Measurements from ENCODE around the gene TNFRSF1A.
A peak's percentile ranks its signal among the peaks of the same experiment; 100 is the strongest.

Gene TNFRSF1A

DNA sequence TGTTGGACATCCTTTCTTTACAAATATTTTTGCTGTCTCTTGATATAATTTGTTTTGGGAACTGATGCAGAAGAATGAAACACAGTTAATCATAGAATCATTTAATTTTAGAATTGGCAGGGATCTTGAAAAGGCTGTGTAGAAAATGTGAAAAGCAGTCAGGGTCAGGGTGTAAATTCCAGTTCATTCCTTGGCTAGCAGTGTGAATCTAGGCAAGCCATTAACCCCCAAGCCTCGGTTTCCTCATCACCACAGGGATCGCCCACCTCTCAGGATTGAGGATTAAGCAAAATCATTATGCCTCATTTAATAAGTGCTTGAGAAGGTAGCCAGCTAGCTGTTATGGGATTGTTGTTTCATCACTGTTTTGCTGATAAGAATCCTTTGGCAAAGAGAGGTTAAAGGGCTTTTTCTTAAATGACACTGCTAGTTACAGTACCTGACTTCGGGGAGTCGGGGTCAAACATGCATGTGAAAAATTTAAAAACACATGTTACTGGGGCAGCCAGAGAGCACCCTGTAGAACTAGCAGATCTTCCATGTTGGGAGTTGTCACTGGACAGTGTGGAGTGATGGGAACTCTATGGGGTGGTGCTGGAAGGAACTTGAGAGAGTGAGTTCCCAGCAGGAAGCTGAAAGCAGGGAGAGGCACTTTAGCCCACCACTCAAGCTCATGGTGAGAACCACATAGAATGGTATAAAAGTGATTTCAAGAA, 10.7 kb downstream of the TNFRSF1A start:
- H3K4me1 ChIP-seq (ENCODE audit: insufficient read depth, low read length): peaks cover 53% of the 10 kb centered on the region
- H3K36me3 ChIP-seq (ENCODE audit: insufficient read depth, low read length): peaks cover 63% of the 10 kb centered on the region
- H3K9ac ChIP-seq (ENCODE audit: low read length): no peak overlapping the region
- H3K27ac ChIP-seq (ENCODE audit: low read depth, low read length): peak overlapping the region; percentile 24
- H3K9me3 ChIP-seq (ENCODE audit: low read length): no peaks in the 10 kb centered on the region
- no peaks in the 10 kb centered on the region for H3K27me3 ChIP-seq (ENCODE audit: control insufficient read depth in 1 of 2, insufficient read depth in 2 of 2, low read length in 2 of 2)
- no peak overlapping the region for H3K4me3 ChIP-seq (ENCODE audit: low read depth in 1 of 2, low read length in 2 of 2)

DNA sequence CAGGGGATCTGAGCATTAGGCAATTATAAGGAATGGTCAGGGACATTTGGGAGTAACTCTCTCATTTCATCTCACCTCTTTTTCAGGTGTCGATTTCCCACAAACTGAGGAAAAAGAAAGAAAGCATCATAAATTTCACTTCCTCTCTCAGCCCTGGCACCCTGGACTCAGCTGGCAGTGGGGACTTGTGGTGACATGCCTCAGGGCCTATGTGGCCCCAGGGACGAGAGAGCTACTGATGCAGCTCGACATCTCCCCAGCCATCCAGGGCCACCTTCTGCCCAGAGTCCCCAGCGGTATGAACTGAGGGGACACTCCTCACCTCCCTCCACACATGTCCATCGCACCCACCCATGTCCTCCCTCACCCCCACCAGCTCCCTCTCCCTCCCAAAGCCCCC, 11.7 kb downstream of the TNFRSF1A start:
- Histone ChIP-seq H3K9ac (ENCODE audit: low read length) (no peak overlapping the region), H3K27ac (ENCODE audit: low read depth, low read length) (peak overlapping the region; percentile 24), H3K4me3 (ENCODE audit: low read depth in 1 of 2, low read length in 2 of 2) (no peak overlapping the region), H3K4me1 (ENCODE audit: insufficient read depth, low read length) (peaks cover 47% of the 10 kb centered on the region), H3K27me3 (ENCODE audit: control insufficient read depth in 1 of 2, insufficient read depth in 2 of 2, low read length in 2 of 2) (no peaks in the 10 kb centered on the region), H3K9me3 (ENCODE audit: low read length) (no peaks in the 10 kb centered on the region), H3K36me3 (ENCODE audit: insufficient read depth, low read length) (peaks cover 62% of the 10 kb centered on the region)

DNA sequence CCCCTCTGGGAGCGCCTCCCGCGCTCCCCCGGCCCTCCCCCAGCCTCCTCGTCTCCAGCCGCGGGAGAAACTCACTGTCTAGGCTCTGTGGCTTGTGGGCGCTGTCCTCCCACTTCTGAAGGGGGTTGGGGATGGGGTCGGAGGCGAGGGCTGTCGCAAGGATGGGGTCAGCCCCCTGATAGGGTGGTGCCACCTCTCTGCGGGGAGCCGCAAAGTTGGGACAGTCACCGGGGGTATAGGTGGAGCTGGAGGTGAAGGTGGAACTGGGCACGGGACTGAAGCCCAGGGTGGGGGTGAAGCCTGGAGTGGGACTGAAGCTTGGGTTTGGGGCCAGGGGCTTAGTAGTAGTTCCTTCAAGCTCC, 12.2 kb downstream of the TNFRSF1A start:
- H3K36me3 ChIP-seq (ENCODE audit: insufficient read depth, low read length): peaks cover 57% of the 10 kb centered on the region
- H3K4me1 ChIP-seq (ENCODE audit: insufficient read depth, low read length): peaks cover 47% of the 10 kb centered on the region
- H3K9me3 ChIP-seq (ENCODE audit: low read length): no peaks in the 10 kb centered on the region
- peak overlapping the region; percentile 12 for H3K27ac ChIP-seq (ENCODE audit: low read depth, low read length)
- no peak overlapping the region for H3K4me3 ChIP-seq (ENCODE audit: low read depth in 1 of 2, low read length in 2 of 2)
- H3K9ac ChIP-seq (ENCODE audit: low read length): no peak overlapping the region
- H3K27me3 ChIP-seq (ENCODE audit: control insufficient read depth in 1 of 2, insufficient read depth in 2 of 2, low read length in 2 of 2): no peaks in the 10 kb centered on the region

DNA sequence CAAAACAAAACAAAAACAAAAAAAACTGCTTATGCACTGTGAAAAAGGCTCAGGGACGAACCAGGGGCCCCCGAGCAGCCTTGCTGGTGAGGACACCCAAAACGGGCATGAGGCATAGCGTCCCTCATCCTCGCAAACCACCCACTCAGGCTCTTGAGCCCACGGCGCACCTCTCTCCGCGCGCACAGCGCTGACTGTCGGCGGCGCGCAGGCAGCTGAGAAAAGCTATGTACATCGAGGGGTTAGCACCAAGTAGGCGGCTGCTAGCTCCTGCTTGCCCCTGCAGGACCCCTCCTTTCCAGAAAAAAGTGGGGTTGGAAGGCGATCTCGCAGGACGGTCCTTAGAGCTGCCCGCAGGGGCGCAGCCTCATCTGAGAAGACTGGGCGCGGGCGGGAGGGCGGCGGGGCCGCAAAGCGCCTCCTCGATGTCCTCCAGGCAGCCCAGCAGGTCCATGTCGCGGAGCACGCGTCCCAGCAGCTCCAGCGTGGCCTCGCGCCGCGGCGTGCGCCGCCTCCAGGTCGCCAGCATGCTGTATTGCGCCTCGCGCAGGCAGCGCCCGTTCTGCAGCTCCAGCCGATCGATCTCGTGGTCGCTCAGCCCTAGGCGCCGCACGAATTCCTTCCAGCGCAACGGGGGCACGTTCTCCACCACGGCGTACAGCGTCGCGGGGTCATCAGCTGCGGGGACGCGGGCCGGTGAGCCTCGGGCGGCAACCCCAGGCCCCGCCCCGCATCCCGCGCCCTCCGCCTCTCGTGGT, 12.8 kb downstream of the TNFRSF1A start:
- H3K27me3 ChIP-seq (ENCODE audit: control insufficient read depth in 1 of 2, insufficient read depth in 2 of 2, low read length in 2 of 2): no peaks in the 10 kb centered on the region
- peaks cover 46% of the 10 kb centered on the region for H3K4me1 ChIP-seq (ENCODE audit: insufficient read depth, low read length)
- H3K9ac ChIP-seq (ENCODE audit: low read length): no peak overlapping the region
- peaks cover 52% of the 10 kb centered on the region for H3K36me3 ChIP-seq (ENCODE audit: insufficient read depth, low read length)
- peak overlapping the region; percentile 43 for H3K27ac ChIP-seq (ENCODE audit: low read depth, low read length)
- H3K4me3 ChIP-seq (ENCODE audit: low read depth in 1 of 2, low read length in 2 of 2): no peak overlapping the region
- H3K9me3 ChIP-seq (ENCODE audit: low read length): no peaks in the 10 kb centered on the region

DNA sequence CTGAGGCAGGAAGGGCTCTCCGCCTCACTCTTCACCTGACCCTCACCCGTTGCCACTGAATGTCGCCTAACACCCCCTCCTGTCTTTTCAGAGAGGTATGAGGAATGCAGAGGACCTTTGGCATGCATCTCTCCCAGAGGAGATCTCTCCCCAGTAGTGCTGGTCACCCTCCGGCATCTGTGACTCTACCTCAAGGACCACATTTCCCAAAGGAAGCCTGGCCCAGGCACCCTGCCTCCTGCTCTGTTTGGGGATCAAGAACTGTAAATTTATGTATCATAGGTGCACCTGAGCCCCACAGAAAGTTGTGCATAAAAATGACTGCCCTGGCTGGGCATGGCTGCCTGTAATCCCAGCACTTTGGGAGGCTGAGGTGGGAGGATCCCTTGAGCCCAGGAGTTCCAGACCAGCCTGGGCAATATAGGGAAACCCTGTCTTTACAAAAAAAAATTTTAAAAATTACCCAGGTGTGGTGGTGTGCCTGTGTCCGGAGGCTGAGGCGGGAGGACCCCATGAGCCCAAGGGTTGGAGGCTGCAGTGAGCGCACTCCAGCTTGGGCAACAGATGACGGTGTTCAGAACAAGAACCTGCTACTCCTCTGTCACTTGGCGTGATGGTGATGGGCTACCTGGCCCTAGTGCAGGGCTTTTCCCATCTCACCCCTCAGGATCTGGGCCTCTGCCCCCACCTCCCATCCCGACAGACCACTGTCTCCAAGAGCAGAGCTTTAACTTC, 13.7 kb downstream of the TNFRSF1A start:
- peak overlapping the region; percentile 59 for H3K27ac ChIP-seq (ENCODE audit: low read depth, low read length)
- no peaks in the 10 kb centered on the region for H3K9me3 ChIP-seq (ENCODE audit: low read length)
- H3K9ac ChIP-seq (ENCODE audit: low read length): no peak overlapping the region
- H3K27me3 ChIP-seq (ENCODE audit: control insufficient read depth in 1 of 2, insufficient read depth in 2 of 2, low read length in 2 of 2): no peaks in the 10 kb centered on the region
- peaks cover 44% of the 10 kb centered on the region for H3K4me1 ChIP-seq (ENCODE audit: insufficient read depth, low read length)
- no peak overlapping the region for H3K4me3 ChIP-seq (ENCODE audit: low read depth in 1 of 2, low read length in 2 of 2)
- H3K36me3 ChIP-seq (ENCODE audit: insufficient read depth, low read length): peaks cover 43% of the 10 kb centered on the region

DNA sequence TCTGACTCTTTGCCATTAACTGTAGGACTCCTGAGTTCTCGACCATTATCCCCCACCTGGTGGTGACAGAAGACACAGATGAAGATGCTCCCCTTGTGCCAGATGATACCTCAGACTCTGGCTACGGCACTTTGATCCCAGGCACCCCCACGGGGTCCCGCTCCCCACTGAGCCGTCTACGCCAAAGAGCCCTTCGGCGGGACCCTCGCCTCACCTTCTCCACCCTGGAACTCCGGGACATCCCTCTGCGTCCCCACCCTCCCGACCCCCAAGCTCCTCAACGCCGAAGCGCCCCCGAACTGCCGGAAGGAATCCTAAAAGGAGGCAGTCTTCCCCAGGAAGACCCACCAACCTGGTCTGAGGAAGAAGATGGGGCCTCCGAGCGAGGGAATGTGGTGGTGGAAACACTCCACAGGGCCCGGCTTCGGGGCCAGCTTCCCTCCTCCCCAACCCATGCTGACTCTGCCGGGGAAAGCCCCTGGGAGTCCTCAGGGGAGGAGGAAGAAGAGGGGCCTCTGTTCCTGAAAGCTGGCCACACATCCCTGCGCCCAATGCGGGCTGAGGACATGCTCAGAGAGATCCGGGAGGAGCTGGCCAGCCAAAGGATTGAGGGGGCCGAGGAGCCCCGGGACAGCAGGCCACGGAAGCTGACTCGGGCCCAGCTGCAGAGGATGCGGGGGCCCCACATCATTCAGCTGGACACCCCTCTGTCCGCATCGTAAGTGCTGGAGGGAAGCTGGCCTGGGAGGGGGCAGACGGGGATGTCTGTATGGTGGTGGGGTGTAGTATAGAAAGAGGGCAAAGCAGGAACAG, 14.4 kb downstream of the TNFRSF1A start:
- Histone ChIP-seq H3K4me3 (ENCODE audit: low read depth in 1 of 2, low read length in 2 of 2) (peak overlapping the region in 1 of 2 donors; percentile 47), H3K9ac (ENCODE audit: low read length) (peak overlapping the region; percentile 88)

DNA sequence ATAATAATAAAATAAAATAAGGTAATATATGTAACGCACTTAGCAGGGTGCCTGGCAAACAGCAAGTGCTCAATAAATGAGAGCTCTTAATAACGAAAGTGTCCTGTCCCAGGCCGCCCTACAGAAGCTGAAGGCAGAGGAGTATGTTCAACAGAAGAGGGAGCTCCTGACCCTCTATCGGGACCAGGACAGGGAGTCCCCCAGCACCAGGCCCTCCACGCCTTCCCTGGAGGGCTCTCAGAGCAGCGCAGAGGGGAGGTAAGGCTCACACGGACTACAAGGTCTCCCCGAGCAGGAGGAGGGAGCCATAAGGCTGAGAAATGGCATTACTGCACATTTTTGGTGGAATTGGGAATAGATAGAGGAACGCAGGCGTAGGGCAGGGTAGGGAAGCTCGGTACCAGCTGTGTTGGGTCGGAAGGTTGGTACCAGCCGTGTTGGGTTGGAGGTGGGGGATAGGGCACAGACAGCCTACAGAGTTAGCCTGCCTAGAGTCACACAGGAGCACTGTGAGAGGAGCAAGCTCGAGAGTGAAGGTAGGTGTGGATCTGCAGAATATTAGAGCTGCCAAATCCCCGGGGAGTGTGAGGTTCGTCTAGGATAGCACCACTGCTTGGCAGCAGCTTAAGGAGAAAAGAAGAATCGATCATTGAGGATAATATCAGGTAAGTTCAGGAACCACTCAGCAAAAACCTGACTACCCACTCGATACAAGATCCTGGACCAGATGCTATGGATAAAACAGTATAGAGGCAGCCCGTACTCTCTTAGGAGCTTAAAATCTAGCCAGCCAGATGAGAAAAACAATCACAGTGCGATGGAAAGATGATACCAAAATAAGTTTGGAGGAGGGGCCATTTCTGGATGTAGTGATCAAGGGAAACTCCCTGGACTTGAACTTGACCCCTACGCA, 15.3 kb downstream of the TNFRSF1A start:
- Histone ChIP-seq H3K4me1 (ENCODE audit: insufficient read depth, low read length) (peaks cover 51% of the 10 kb centered on the region), H3K27ac (ENCODE audit: low read depth, low read length) (peak overlapping the region; percentile 59), H3K9ac (ENCODE audit: low read length) (peak overlapping the region; percentile 88), H3K36me3 (ENCODE audit: insufficient read depth, low read length) (peaks cover 29% of the 10 kb centered on the region), H3K27me3 (ENCODE audit: control insufficient read depth in 1 of 2, insufficient read depth in 2 of 2, low read length in 2 of 2) (no peaks in the 10 kb centered on the region), H3K9me3 (ENCODE audit: low read length) (no peaks in the 10 kb centered on the region), H3K4me3 (ENCODE audit: low read depth in 1 of 2, low read length in 2 of 2) (peak overlapping the region in 1 of 2 donors; percentile 47)

More for the DNA sequence above, 14.4 kb downstream of the TNFRSF1A start:
- H3K27me3 ChIP-seq (ENCODE audit: control insufficient read depth in 1 of 2, insufficient read depth in 2 of 2, low read length in 2 of 2): no peaks in the 10 kb centered on the region
- peak overlapping the region; percentile 59 for H3K27ac ChIP-seq (ENCODE audit: low read depth, low read length)
- H3K36me3 ChIP-seq (ENCODE audit: insufficient read depth, low read length): peaks cover 35% of the 10 kb centered on the region
- H3K9me3 ChIP-seq (ENCODE audit: low read length): no peaks in the 10 kb centered on the region
- H3K4me1 ChIP-seq (ENCODE audit: insufficient read depth, low read length): peaks cover 46% of the 10 kb centered on the region

DNA sequence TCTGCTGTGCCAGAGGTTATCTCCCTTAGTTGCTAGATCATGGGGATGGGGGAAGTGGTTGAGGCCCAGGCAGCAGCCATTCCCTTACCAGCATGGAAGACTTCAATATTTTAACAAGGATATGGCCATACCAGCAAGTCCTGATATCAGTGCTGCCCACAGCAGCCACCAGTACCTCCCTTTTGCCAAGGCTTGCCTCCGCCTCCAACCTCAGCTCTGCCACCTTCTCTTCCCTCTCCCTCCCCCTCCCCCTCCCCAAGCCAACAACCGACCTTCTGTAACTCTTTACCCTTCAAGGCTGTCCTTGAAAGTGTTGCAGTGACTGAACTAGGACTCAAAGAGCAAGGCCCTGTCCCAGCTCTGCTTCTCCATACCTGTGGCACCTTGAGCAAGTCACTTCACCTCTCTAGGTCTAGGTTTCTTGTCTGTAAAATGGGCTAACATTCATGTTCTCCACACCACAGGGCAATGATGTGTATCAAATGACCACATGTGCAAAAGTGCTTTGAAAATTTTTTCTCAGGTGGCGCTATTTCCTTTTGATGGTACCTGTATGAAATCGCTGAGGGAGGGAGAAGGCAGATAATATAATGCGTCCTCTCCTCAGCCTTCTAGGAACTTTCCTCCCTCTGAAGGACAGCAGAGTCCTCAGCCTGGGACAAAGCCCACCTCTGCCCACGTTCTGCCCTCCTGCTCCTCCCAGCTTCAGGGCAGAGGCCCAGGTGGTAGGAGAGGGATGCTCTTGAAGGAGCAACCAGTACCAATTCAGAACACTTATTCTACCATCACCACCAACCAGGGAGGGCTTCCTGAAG, 16.7 kb downstream of the TNFRSF1A start:
- no peaks in the 10 kb centered on the region for H3K27me3 ChIP-seq (ENCODE audit: control insufficient read depth in 1 of 2, insufficient read depth in 2 of 2, low read length in 2 of 2)
- H3K27ac ChIP-seq (ENCODE audit: low read depth, low read length): no peak overlapping the region
- H3K9me3 ChIP-seq (ENCODE audit: low read length): no peaks in the 10 kb centered on the region
- H3K36me3 ChIP-seq (ENCODE audit: insufficient read depth, low read length): peaks cover 15% of the 10 kb centered on the region
- H3K4me3 ChIP-seq (ENCODE audit: low read depth in 1 of 2, low read length in 2 of 2): no peak overlapping the region
- no peak overlapping the region for H3K9ac ChIP-seq (ENCODE audit: low read length)
- H3K4me1 ChIP-seq (ENCODE audit: insufficient read depth, low read length): peaks cover 51% of the 10 kb centered on the region

DNA sequence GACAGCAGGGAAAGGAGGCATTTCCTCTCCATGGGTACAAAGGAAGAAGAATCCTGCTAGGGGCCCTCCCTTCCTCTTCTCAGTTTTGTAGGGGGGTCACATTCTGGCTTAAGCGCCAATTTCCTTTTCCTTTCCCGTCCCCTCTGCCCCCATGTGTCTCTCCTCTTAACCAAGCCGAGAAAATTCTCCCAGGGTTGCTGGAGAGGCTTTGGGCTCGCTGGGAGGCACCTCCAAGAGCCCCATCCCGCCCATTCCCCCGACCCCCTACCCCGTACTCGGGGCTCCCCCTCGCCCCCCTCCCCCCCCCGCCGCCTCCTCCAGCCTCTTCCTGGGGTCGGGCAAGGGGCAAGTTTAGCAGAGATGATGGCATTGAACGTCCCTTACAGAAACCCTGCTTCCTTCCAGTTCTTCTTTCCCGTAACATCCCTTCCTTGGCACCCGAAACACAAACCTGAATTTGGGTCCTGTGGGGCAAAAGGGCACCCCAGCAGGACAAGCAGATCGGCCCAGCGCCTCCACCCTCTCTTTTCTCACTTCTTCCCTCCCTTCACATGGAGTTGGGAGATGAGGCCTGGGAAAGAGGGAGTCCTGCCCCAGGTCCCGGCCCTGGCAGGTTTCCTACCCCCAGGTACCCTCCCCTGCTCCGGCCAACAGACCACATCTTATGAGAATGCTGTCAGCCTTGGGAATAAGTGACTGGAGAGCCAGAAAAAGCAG, 17.7 kb downstream of the TNFRSF1A start:
- H3K9me3 ChIP-seq (ENCODE audit: low read length): no peaks in the 10 kb centered on the region
- H3K27me3 ChIP-seq (ENCODE audit: control insufficient read depth in 1 of 2, insufficient read depth in 2 of 2, low read length in 2 of 2): no peaks in the 10 kb centered on the region
- H3K27ac ChIP-seq (ENCODE audit: low read depth, low read length): peak overlapping the region; percentile 79
- H3K36me3 ChIP-seq (ENCODE audit: insufficient read depth, low read length): peaks cover 7% of the 10 kb centered on the region
- peak overlapping the region in 1 of 2 donors; percentile 49 for H3K4me3 ChIP-seq (ENCODE audit: low read depth in 1 of 2, low read length in 2 of 2)
- H3K4me1 ChIP-seq (ENCODE audit: insufficient read depth, low read length): peaks cover 51% of the 10 kb centered on the region
- H3K9ac ChIP-seq (ENCODE audit: low read length): peak overlapping the region; percentile 53

All from muscle layer of colon (tissue), 2 donors.